Prostate gland (tissue), 2 donors: ENCODE data around the gene SOX8. TPM values are rescaled to one million over a fixed set of nuclear protein-coding genes. Genes with fewer than 3 reads are reported as not detected.
"Not testable (repeated sequence)": the region's sequence is repeated elsewhere in the genome, so short reads cannot be mapped to it uniquely, and the experiment has no call there.

Experiments
- DNase-seq: peaks from one replicate; pipeline ENCODE4 v3.0.0-alpha.2; 2019; ENCODE audit warnings: low spot score
- H3K27ac ChIP-seq, 2 donors: fragments of 200-600 bp; sonication (generic); 2 replicates each; pipeline ENCODE4 v1.5.1; 2017 to 2019
- H3K27me3 ChIP-seq: fragments of 200-600 bp; sonication (generic); replicated peaks from 2 replicates; pipeline ENCODE4 v1.5.1; 2019; ENCODE audit not compliant: insufficient read depth
- H3K36me3 ChIP-seq, 2 donors: fragments of 200-600 bp; sonication (generic); 1 replicate in 1 of 2; 2 replicates in 1 of 2; pipeline versions ENCODE4 v1.5.1 to v1.8.1; 2017 to 2019
- H3K4me1 ChIP-seq: fragments of 200-600 bp; sonication (generic); replicated peaks from 2 replicates; pipeline ENCODE4 v1.5.1; 2019
- H3K4me3 ChIP-seq, 2 donors: fragments of 200-600 bp; sonication (generic); 2 replicates each; pipeline ENCODE4 v1.5.1; 2017 to 2019
- H3K9me3 ChIP-seq: fragments of 200-600 bp; sonication (generic); 2 replicates; pipeline ENCODE4 v1.5.1; 2017
- CTCF ChIP-seq, 4 experiments: fragments of 200-600 bp in 2 of 4; fragments of 450-650 bp in 2 of 4; sonication (generic) in 2 of 4; IDR thresholded peaks; 1 replicate in 3 of 4; 2 replicates in 1 of 4; pipeline ENCODE4 v1.5.1; 2016 to 2019; ENCODE audit warnings: antibody characterized with exemption in 4 of 4, mild to moderate bottlenecking in 2 of 4, moderate library complexity in 2 of 4
- POLR2A ChIP-seq: fragments of 450-650 bp; IDR thresholded peaks from one replicate; pipeline ENCODE4 v1.6.1; 2016; ENCODE audit warnings: antibody characterized with exemption, mild to moderate bottlenecking
- POLR2AphosphoS5 ChIP-seq: sonication (generic); formaldehyde crosslinking; IDR thresholded peaks from one replicate; pipeline ENCODE4 v1.6.1; 2017; ENCODE audit warnings: antibody characterized with exemption
- WGBS: methylation state at CpG from one replicate; pipeline ENCODE4 v1.1.5; 2018; 5-methylcytosine and 5-hydroxymethylcytosine counted together
- intact Hi-C: fragments of 100-400 bp; cut with DNase I; formaldehyde crosslinking; loops from one replicate; pipeline ENCODE4 v1.14.2; 2022
- total RNA-seq, 2 donors: library from RNA; depleted of rRNA; stranded (reverse); fragments of >200 nt; gene quantifications; one replicate each; pipeline ENCODE4 v1.1.0, GENCODE V29; 2016

The SOX8 gene
- total RNA-seq, 2 donors from 2014 or later: 0.59 to 11.9 TPM

GRCh38 chr16:1020091-1020399 lies 38.5 kb downstream of the SOX8 start:
- peaks cover 22% of the 10 kb centered on the region for H3K27me3 ChIP-seq
- H3K9me3 ChIP-seq: no peaks in the 10 kb centered on the region
- 94% methylated on average over 11 of the region's 11 CpGs for WGBS
- TF ChIP-seq POLR2A (no peak), CTCF (IDR thresholded peaks at IDR 0.05) (no peak), POLR2AphosphoS5 (no peak)
- H3K4me1 ChIP-seq: peaks cover 5% of the 10 kb centered on the region
- H3K4me3 ChIP-seq: no peak overlapping the region
- DNase-seq: no peak
- intact Hi-C loops: no loop called here
- no peak overlapping the region for H3K27ac ChIP-seq
- H3K36me3 ChIP-seq: no peaks in the 10 kb centered on the region

GRCh38 chr16:1020591-1020990 lies 39.0 kb downstream of the SOX8 start:
- H3K27me3 ChIP-seq: peaks cover 22% of the 10 kb centered on the region
- DNase-seq: no peak
- H3K4me1 ChIP-seq: peaks cover 5% of the 10 kb centered on the region
- intact Hi-C loops: no loop called here
- no peak overlapping the region for H3K4me3 ChIP-seq
- no peaks in the 10 kb centered on the region for H3K36me3 ChIP-seq
- no peak overlapping the region for H3K27ac ChIP-seq
- TF ChIP-seq CTCF (IDR thresholded peaks at IDR 0.05): no peak
- TF ChIP-seq POLR2AphosphoS5: no peak
- TF ChIP-seq POLR2A: no peak
- 87% methylated on average over 11 of the region's 11 CpGs for WGBS
- no peaks in the 10 kb centered on the region for H3K9me3 ChIP-seq

- H3K9me3 ChIP-seq: no peaks in the 10 kb centered on the region
- TF ChIP-seq POLR2AphosphoS5: no peak
- TF ChIP-seq CTCF (IDR thresholded peaks at IDR 0.05): no peak
- no peak for TF ChIP-seq POLR2A
- no peak overlapping the region for H3K27ac ChIP-seq
- peaks cover 5% of the 10 kb centered on the region for H3K4me1 ChIP-seq
- peaks cover 22% of the 10 kb centered on the region for H3K27me3 ChIP-seq
- no peak for DNase-seq
- no peaks in the 10 kb centered on the region for H3K36me3 ChIP-seq
- intact Hi-C loops: no loop called here
- H3K4me3 ChIP-seq: no peak overlapping the region
- whole genome bisulfite sequencing: 74% methylated on average over 26 of the region's 27 CpGs
These were observed 40.1 kb downstream of the SOX8 start for GRCh38 chr16:1021553-1022160.

- TF ChIP-seq POLR2A: no peak
- no peak for TF ChIP-seq POLR2AphosphoS5
- TF ChIP-seq CTCF (IDR thresholded peaks at IDR 0.05): no peak
- Histone ChIP-seq H3K4me3 (no peak overlapping the region), H3K4me1 (peaks cover 5% of the 10 kb centered on the region), H3K36me3 (no peaks in the 10 kb centered on the region), H3K27ac (no peak overlapping the region), H3K9me3 (no peaks in the 10 kb centered on the region), H3K27me3 (peaks cover 22% of the 10 kb centered on the region)
- no peak for DNase-seq
- WGBS: 43% methylated on average over 22 of the region's 24 CpGs
- intact Hi-C loops: no loop called here
These were observed 40.9 kb downstream of the SOX8 start for GRCh38 chr16:1022466-1022865.

- Histone ChIP-seq H3K9me3 (no peaks in the 10 kb centered on the region), H3K4me1 (peaks cover 5% of the 10 kb centered on the region), H3K27me3 (peaks cover 22% of the 10 kb centered on the region), H3K4me3 (no peak overlapping the region), H3K36me3 (no peaks in the 10 kb centered on the region), H3K27ac (no peak overlapping the region)
- DNase-seq: no peak
- intact Hi-C loops: no loop called here
- TF ChIP-seq POLR2A: no peak
- TF ChIP-seq POLR2AphosphoS5: no peak
- TF ChIP-seq CTCF (IDR thresholded peaks at IDR 0.05): no peak
- 85% methylated on average over 18 of the region's 20 CpGs for WGBS
These were observed 42.6 kb downstream of the SOX8 start for GRCh38 chr16:1024138-1024537.

GRCh38 chr16:1025183-1025809 lies 43.7 kb downstream of the SOX8 start:
- DNase-seq: peak; percentile 19
- H3K36me3 ChIP-seq, H3K4me1 ChIP-seq, H3K9me3 ChIP-seq, H3K27ac ChIP-seq, intact Hi-C loops, H3K4me3 ChIP-seq: not testable (repeated sequence)
- 65% methylated on average over 22 of the region's 24 CpGs for WGBS
- H3K27me3 ChIP-seq: peaks cover 20% of the 10 kb centered on the region
